HG02678 (cell line): ENCODE data around the gene ZCCHC14.

ENCODE experiments used
- ATAC-seq: cut with Tn5 transposase; IDR thresholded peaks from one replicate; pipeline ENCODE4 v1.9.1; 2021; ENCODE audit warnings: mild to moderate bottlenecking, moderate library complexity; ENCODE audit not compliant: unreplicated experiment

ZCCHC14 gene

GRCh38 chr16:87458424-87458915, 34.4 kb downstream of the ZCCHC14 start:
- no peak for ATAC-seq

- ATAC-seq = no peak
These were observed 35.0 kb downstream of the ZCCHC14 start for GRCh38 chr16:87457709-87458423.

GRCh38 chr16:87457061-87457611, 35.7 kb downstream of the ZCCHC14 start:
- no peak for ATAC-seq

GRCh38 chr16:87454391-87454790, 38.4 kb downstream of the ZCCHC14 start:
- no peak for ATAC-seq

- no peak for ATAC-seq
These were observed 39.5 kb downstream of the ZCCHC14 start for GRCh38 chr16:87453326-87453725.

GRCh38 chr16:87451563-87452210, 41.1 kb downstream of the ZCCHC14 start:
- ATAC-seq = no peak

GRCh38 chr16:87448866-87449265, 44.0 kb downstream of the ZCCHC14 start:
- no peak for ATAC-seq

- no peak for ATAC-seq
These were observed 45.5 kb downstream of the ZCCHC14 start for GRCh38 chr16:87447323-87447722.

GRCh38 chr16:87446479-87446878, 46.3 kb downstream of the ZCCHC14 start:
- no peak for ATAC-seq

- ATAC-seq = no peak
These were observed 47.3 kb downstream of the ZCCHC14 start for GRCh38 chr16:87445486-87445885.

GRCh38 chr16:87443964-87444363, 48.9 kb downstream of the ZCCHC14 start:
- no peak for ATAC-seq

- no peak for ATAC-seq
These were observed 49.8 kb downstream of the ZCCHC14 start for GRCh38 chr16:87443016-87443415.

GRCh38 chr16:87442581-87442966, 50.2 kb downstream of the ZCCHC14 start:
- ATAC-seq = no peak

GRCh38 chr16:87441886-87442580, 50.8 kb downstream of the ZCCHC14 start:
- no peak for ATAC-seq

GRCh38 chr16:87439926-87440325, 52.9 kb downstream of the ZCCHC14 start:
- no peak for ATAC-seq

GRCh38 chr16:87438611-87438985, 54.2 kb downstream of the ZCCHC14 start:
- no peak for ATAC-seq

- no peak for ATAC-seq
These were observed 54.8 kb downstream of the ZCCHC14 start for GRCh38 chr16:87437911-87438610.

- no peak for ATAC-seq
These were observed 55.5 kb downstream of the ZCCHC14 start for GRCh38 chr16:87437327-87437726.

- no peak for ATAC-seq
These were observed 56.3 kb downstream of the ZCCHC14 start for GRCh38 chr16:87436225-87437172.
